Activated T-helper 2 cell treated with anti-CD3 and anti-CD28 coated beads, Interferon-gamma antibody, Interleukin-2, Interleukin-4, amounts not matched to agents 10 μg/mL and 5 μg/mL and 100 μg/mL, durations not matched to agents 14 hours and 24 hours and 36 hours (primary cell): Measurements from ENCODE around the gene ZDHHC14. TPM values are rescaled to one million over a fixed set of nuclear protein-coding genes. Genes with fewer than 3 reads are reported as not detected.

Source experiments
- DNase-seq: peaks from one replicate; pipeline ENCODE4 v3.0.0; 2021; ENCODE audit warnings: low spot score
- H3K27ac Mint-ChIP-seq: one replicate; pipeline ENCODE4 v1.8.0; 2021; ENCODE audit warnings: mixed read lengths
- H3K27me3 Mint-ChIP-seq: one replicate; pipeline ENCODE4 v1.8.0; 2021; ENCODE audit warnings: low read depth, mixed read lengths
- H3K36me3 Mint-ChIP-seq: one replicate; pipeline ENCODE4 v1.8.0; 2021; ENCODE audit warnings: low read depth, mixed read lengths
- H3K4me1 Mint-ChIP-seq: one replicate; pipeline ENCODE4 v1.8.0; 2021; ENCODE audit warnings: low read depth, mixed read lengths
- H3K4me3 Mint-ChIP-seq: one replicate; pipeline ENCODE4 v1.8.0; 2021; ENCODE audit warnings: low read depth, mild to moderate bottlenecking, moderate library complexity, mixed read lengths
- H3K9me3 Mint-ChIP-seq: one replicate; pipeline ENCODE4 v1.8.0; 2021; ENCODE audit warnings: mixed read lengths
- intact Hi-C: fragments of 100-400 bp; cut with micrococcal nuclease; formaldehyde crosslinking; loops from one replicate; pipeline ENCODE4 v1.15.1; 2023
- total RNA-seq: library from RNA; stranded (reverse); gene quantifications from 2 replicates; pipeline ENCODE4 v1.2.3, GENCODE V29; 2022

Gene ZDHHC14
- total RNA-seq, 1 donor from 2014 or later, result 8.4 TPM

DNA sequence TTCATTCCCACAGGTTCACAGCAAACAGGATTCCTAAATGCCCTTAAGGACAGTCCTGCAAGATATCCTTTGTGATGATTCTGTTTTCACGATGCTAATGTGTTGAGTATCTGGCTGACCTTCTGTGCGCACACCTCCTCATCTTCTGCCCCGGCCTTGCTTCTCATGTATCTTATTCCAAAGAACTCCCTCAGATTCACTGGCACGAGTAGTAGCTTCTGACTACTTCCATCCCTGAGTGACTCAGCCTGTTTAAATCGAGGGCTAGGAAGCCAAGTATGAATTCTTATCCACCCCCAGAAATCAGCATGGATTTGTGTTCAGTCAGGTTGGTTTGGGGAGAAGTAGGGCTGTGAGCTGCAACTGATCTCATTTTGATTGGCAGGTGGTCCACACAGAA lies 251.8 kb downstream of the ZDHHC14 start:
- H3K9me3 Mint-ChIP-seq, result no peaks in the 10 kb centered on the region
- no peak overlapping the region for H3K4me3 Mint-ChIP-seq
- peaks cover 5% of the 10 kb centered on the region for H3K4me1 Mint-ChIP-seq
- DNase-seq, result no peak
- no peaks in the 10 kb centered on the region for H3K36me3 Mint-ChIP-seq
- H3K27me3 Mint-ChIP-seq, result peaks cover 2% of the 10 kb centered on the region
- no peak overlapping the region for H3K27ac Mint-ChIP-seq
- intact Hi-C loops, result no loop called here

- peaks cover 1% of the 10 kb centered on the region for H3K4me1 Mint-ChIP-seq
- no peak for DNase-seq
- H3K27me3 Mint-ChIP-seq, result peaks cover 2% of the 10 kb centered on the region
- no peaks in the 10 kb centered on the region for H3K36me3 Mint-ChIP-seq
- no peaks in the 10 kb centered on the region for H3K9me3 Mint-ChIP-seq
- no peak overlapping the region for H3K27ac Mint-ChIP-seq
- intact Hi-C loops, result no loop called here
- H3K4me3 Mint-ChIP-seq, result no peak overlapping the region
Observed at GRCh38 chr6:157634546-157634945, 253.6 kb downstream of the ZDHHC14 start.

- no peak overlapping the region for H3K4me3 Mint-ChIP-seq
- intact Hi-C loops, result no loop called here
- H3K9me3 Mint-ChIP-seq, result no peaks in the 10 kb centered on the region
- H3K27me3 Mint-ChIP-seq, result peaks cover 3% of the 10 kb centered on the region
- H3K4me1 Mint-ChIP-seq, result peaks cover 2% of the 10 kb centered on the region
- DNase-seq, result no peak
- no peak overlapping the region for H3K27ac Mint-ChIP-seq
- H3K36me3 Mint-ChIP-seq, result no peaks in the 10 kb centered on the region
Observed at GRCh38 chr6:157635388-157636244, 254.6 kb downstream of the ZDHHC14 start.

GRCh38 chr6:157637516-157637915 lies 256.5 kb downstream of the ZDHHC14 start:
- Mint-ChIP-seq H3K4me3 (no peak overlapping the region), H3K36me3 (no peaks in the 10 kb centered on the region), H3K9me3 (no peaks in the 10 kb centered on the region), H3K27ac (no peak overlapping the region), H3K27me3 (peaks cover 11% of the 10 kb centered on the region), H3K4me1 (peaks cover 2% of the 10 kb centered on the region)
- intact Hi-C loops, result no loop called here
- no peak for DNase-seq

DNA sequence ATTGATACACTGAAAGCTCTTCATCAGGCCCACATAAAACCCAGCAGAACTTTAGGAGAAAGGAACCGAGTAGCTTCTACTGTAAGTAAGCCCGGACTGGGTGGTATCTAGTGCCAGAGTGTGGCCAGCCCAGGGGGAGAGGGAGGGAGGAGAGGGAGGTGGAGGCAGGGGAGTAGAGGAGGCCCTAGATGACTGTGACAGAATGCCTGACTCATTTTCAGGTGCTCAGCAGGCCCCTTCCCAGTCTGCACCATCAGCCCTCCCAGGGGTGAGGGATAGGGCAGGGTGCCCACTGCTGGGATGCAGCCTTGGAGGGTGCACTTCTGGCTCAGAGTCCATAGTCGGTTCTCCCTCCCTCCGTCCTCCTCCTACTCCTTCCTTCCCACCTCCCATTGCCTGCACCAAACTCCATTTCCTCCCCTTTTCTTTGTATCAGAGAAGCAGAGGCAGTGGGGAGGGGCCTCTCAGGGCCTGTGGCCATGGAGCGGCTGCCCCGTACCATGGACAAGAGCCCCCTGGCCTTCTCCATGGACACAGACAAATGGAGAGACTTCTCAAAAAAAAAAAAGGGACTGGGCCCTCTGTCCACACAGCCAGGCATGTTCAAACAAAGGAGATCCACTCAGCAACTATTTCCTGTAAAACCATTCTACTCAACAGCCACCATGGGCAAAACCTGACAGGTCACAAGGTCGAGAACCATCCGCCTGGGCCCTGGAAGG lies 257.1 kb downstream of the ZDHHC14 start:
- no peaks in the 10 kb centered on the region for H3K9me3 Mint-ChIP-seq
- H3K27ac Mint-ChIP-seq, result no peak overlapping the region
- no peak overlapping the region for H3K4me3 Mint-ChIP-seq
- peaks cover 2% of the 10 kb centered on the region for H3K4me1 Mint-ChIP-seq
- H3K27me3 Mint-ChIP-seq, result peaks cover 11% of the 10 kb centered on the region
- no peak for DNase-seq
- H3K36me3 Mint-ChIP-seq, result no peaks in the 10 kb centered on the region
- intact Hi-C loops, result no loop called here

GRCh38 chr6:157638779-157639178 lies 257.8 kb downstream of the ZDHHC14 start:
- no peak overlapping the region for H3K4me3 Mint-ChIP-seq
- intact Hi-C loops, result no loop called here
- H3K27ac Mint-ChIP-seq, result no peak overlapping the region
- H3K36me3 Mint-ChIP-seq, result no peaks in the 10 kb centered on the region
- H3K27me3 Mint-ChIP-seq, result peaks cover 11% of the 10 kb centered on the region
- peaks cover 2% of the 10 kb centered on the region for H3K4me1 Mint-ChIP-seq
- H3K9me3 Mint-ChIP-seq, result no peaks in the 10 kb centered on the region
- DNase-seq, result no peak

- no peak for DNase-seq
- Mint-ChIP-seq H3K27ac (no peak overlapping the region), H3K27me3 (peaks cover 11% of the 10 kb centered on the region), H3K9me3 (no peaks in the 10 kb centered on the region), H3K4me3 (no peak overlapping the region), H3K36me3 (no peaks in the 10 kb centered on the region), H3K4me1 (peaks cover 2% of the 10 kb centered on the region)
- intact Hi-C loops, result no loop called here
Observed at GRCh38 chr6:157640746-157641451, 259.9 kb downstream of the ZDHHC14 start.

DNA sequence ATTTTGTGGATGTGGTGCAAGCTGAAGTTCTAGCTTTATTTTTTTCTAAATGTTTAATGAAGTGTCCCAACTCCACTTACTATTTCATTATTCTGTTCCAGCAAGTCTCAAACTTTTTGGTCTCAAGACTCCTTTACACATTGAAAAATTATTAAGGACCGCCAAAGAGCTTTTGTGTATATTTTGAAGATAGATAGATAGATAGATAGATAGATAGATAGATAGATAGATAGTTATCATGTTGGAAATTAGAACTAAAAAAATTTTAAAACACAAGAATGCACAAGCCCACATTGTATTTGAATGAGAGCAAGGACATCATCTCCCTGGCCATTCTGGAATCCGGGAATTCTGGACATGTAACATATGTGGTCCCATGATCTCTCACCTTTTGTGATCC lies 260.8 kb downstream of the ZDHHC14 start:
- Mint-ChIP-seq H3K27ac (no peak overlapping the region), H3K4me3 (no peak overlapping the region), H3K9me3 (no peaks in the 10 kb centered on the region), H3K4me1 (peaks cover 4% of the 10 kb centered on the region), H3K27me3 (peaks cover 11% of the 10 kb centered on the region), H3K36me3 (no peaks in the 10 kb centered on the region)
- no peak for DNase-seq
- intact Hi-C loops, result no loop called here

DNA sequence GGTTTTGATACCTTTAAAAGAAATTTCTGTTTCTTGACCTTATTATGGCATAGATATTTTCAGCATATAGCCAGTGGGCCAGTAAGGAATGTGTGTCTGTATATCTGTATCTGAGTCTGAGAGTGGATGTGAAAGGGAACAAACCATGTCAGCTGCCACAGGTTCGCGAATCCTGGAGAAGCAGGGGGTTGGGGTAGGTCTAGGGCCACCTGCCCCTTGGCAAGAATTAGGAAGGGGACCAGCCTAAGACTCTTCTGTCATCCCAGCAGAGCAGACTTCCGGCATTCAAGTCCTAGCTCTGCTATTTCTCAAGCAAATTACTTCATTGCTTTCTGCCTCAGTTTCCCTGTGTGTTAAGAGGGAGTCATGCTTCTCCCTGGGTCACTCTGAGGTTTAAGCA lies 261.7 kb downstream of the ZDHHC14 start:
- H3K27ac Mint-ChIP-seq, result no peak overlapping the region
- peaks cover 11% of the 10 kb centered on the region for H3K27me3 Mint-ChIP-seq
- H3K4me3 Mint-ChIP-seq, result no peak overlapping the region
- no peaks in the 10 kb centered on the region for H3K9me3 Mint-ChIP-seq
- intact Hi-C loops, result no loop called here
- peaks cover 10% of the 10 kb centered on the region for H3K4me1 Mint-ChIP-seq
- peaks cover 8% of the 10 kb centered on the region for H3K36me3 Mint-ChIP-seq
- no peak for DNase-seq

- intact Hi-C loops, result no loop called here
- H3K27me3 Mint-ChIP-seq, result peaks cover 9% of the 10 kb centered on the region
- H3K4me1 Mint-ChIP-seq, result peaks cover 14% of the 10 kb centered on the region
- no peak for DNase-seq
- H3K36me3 Mint-ChIP-seq, result peaks cover 10% of the 10 kb centered on the region
- H3K9me3 Mint-ChIP-seq, result no peaks in the 10 kb centered on the region
- no peak overlapping the region for H3K27ac Mint-ChIP-seq
- H3K4me3 Mint-ChIP-seq, result no peak overlapping the region
Observed at GRCh38 chr6:157644043-157644810, 263.2 kb downstream of the ZDHHC14 start.

- Mint-ChIP-seq H3K27me3 (peaks cover 9% of the 10 kb centered on the region), H3K9me3 (no peaks in the 10 kb centered on the region), H3K27ac (no peak overlapping the region), H3K36me3 (peaks cover 10% of the 10 kb centered on the region), H3K4me3 (no peak overlapping the region), H3K4me1 (peaks cover 12% of the 10 kb centered on the region)
- DNase-seq, result no peak
- intact Hi-C loops, result no loop called here
Observed at GRCh38 chr6:157645201-157645795, 264.3 kb downstream of the ZDHHC14 start.

- intact Hi-C loops, result no loop called here
- peaks cover 10% of the 10 kb centered on the region for H3K36me3 Mint-ChIP-seq
- H3K4me3 Mint-ChIP-seq, result no peak overlapping the region
- H3K27ac Mint-ChIP-seq, result no peak overlapping the region
- no peaks in the 10 kb centered on the region for H3K9me3 Mint-ChIP-seq
- peaks cover 4% of the 10 kb centered on the region for H3K27me3 Mint-ChIP-seq
- no peak for DNase-seq
- H3K4me1 Mint-ChIP-seq, result peaks cover 12% of the 10 kb centered on the region
Observed at GRCh38 chr6:157646012-157646411, 265.0 kb downstream of the ZDHHC14 start.
